Gastrocnemius medialis (tissue), 4 donors: ENCODE measurements around the gene SP140L. TPM values are rescaled to one million over a fixed set of nuclear protein-coding genes. Genes with fewer than 3 reads are reported as not detected.
"Not testable (repeated sequence)": the region's sequence is repeated elsewhere in the genome, so short reads cannot be mapped to it uniquely, and the experiment has no call there.

ENCODE experiments used
- ATAC-seq, 2 donors: fragments of 150-250 bp; one replicate each; pipeline ENCODE4 v1.9.1; 2016
- DNase-seq, 2 donors: peaks; one replicate each; pipeline ENCODE4 v3.0.0-alpha.2; 2019
- H3K27ac ChIP-seq, 4 donors: fragments of 200-600 bp; sonication (generic); 1 replicate in 1 of 4; 2 replicates in 3 of 4; pipeline ENCODE4 v1.5.1; 2016 to 2018; ENCODE audit warnings: mild to moderate bottlenecking in 2 of 4, moderate library complexity in 1 of 4
- H3K27me3 ChIP-seq, 3 donors: fragments of 200-600 bp; sonication (generic) in 2 of 3; 1 replicate in 1 of 3; 2 replicates in 2 of 3; pipeline versions ENCODE4 v1.5.1 to v1.6.0; 2016 to 2019; ENCODE audit warnings: mild to moderate bottlenecking in 1 of 3, moderate library complexity in 1 of 3
- H3K36me3 ChIP-seq, 2 donors: fragments of 200-600 bp; sonication (generic) in 1 of 2; one replicate each; pipeline ENCODE4 v1.5.1; 2017 to 2018
- H3K4me1 ChIP-seq, 2 donors: fragments of 200-600 bp; sonication (generic) in 1 of 2; one replicate each; pipeline ENCODE4 v1.5.1; 2016 to 2017; ENCODE audit warnings: mild to moderate bottlenecking in 2 of 2
- H3K4me3 ChIP-seq, 4 donors: fragments of 200-600 bp; sonication (generic) in 3 of 4; 1 replicate in 1 of 4; 2 replicates in 3 of 4; pipeline ENCODE4 v1.5.1; 2016 to 2019; ENCODE audit warnings: mild to moderate bottlenecking in 2 of 4
- H3K9me3 ChIP-seq, 3 donors: fragments of 200-600 bp; sonication (generic) in 2 of 3; 1 replicate in 1 of 3; 2 replicates in 2 of 3; pipeline ENCODE4 v1.5.1; 2016 to 2019
- CTCF ChIP-seq, 5 experiments: fragments of 450-650 bp in 3 of 5; fragments of 200-600 bp in 2 of 5; sonication (generic) in 2 of 5; IDR thresholded peaks in 4 of 5; conservative IDR thresholded peaks in 1 of 5; 1 replicate in 4 of 5; 2 replicates in 1 of 5; pipeline ENCODE4 v1.5.1; 2016 to 2019; ENCODE audit warnings: antibody characterized with exemption in 5 of 5, mild to moderate bottlenecking in 3 of 5, moderate library complexity in 3 of 5
- POLR2A ChIP-seq, 2 donors: fragments of 450-650 bp; IDR thresholded peaks; one replicate each; pipeline ENCODE4 v1.6.1; 2017; ENCODE audit warnings: antibody characterized with exemption in 2 of 2, mild to moderate bottlenecking in 2 of 2, moderate library complexity in 2 of 2
- in situ Hi-C, 4 donors: fragments of 200-750 bp; cut with MboI; loops; one replicate each; pipeline versions ENCODE4 v1.15.0 to v1.8.0; 2017; ENCODE audit warnings: low sequenced_read_pairs in 4 of 4
- intact Hi-C: fragments of 100-400 bp; cut with DNase I; formaldehyde crosslinking; loops from one replicate; pipeline ENCODE4 v1.15.1; 2023; ENCODE audit warnings: low total_unique reads
- total RNA-seq, 4 donors: library from RNA; depleted of rRNA; stranded (reverse); fragments of >200 nt; gene quantifications; one replicate each; pipeline versions ENCODE4 v1.1.0 to v1.2.3, GENCODE V29; 2016

Gene SP140L
- total RNA-seq, 4 donors from 2014 or later = 2.2 to 13.5 (median 3.8) TPM

GRCh38 chr2:230383453-230383852, 56.5 kb downstream of the SP140L start:
- H3K36me3 ChIP-seq = no peaks in the 10 kb centered on the region
- in situ Hi-C loops = no loop called here

DNA sequence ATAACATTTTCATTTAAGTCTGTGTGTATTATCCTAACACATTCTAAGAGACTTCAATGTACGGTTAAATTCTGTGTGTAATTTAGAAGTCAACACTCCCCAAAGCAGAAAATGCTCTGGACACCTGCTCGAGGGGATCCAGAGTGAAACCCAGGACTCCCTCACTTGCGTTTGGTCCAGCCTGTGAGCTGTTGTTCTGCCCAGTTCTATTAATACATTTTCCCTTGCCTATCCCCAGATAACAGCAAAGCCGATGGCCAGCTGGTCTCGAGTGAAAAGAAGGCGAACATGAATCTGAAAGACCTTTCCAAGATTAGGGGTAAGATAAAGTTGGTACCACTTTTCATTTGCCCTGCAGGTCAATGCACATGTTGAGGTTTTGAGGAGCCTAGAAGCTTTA, 58.0 kb downstream of the SP140L start:
- ATAC-seq (no peak), DNase-seq (no peak)
- no peak for TF ChIP-seq CTCF (IDR thresholded peaks at IDR 0.05 in 4 of 5, conservative IDR thresholded peaks at IDR 0.05 in 1 of 5)
- TF ChIP-seq POLR2A (IDR thresholded peaks at IDR 0.05) = no peak
- H3K27ac ChIP-seq = no peak overlapping the region
- no peak overlapping the region for H3K4me3 ChIP-seq
- H3K9me3 ChIP-seq = no peaks in the 10 kb centered on the region
- H3K36me3 ChIP-seq = no peaks in the 10 kb centered on the region
- intact Hi-C loops (no loop called here), in situ Hi-C loops (no loop called here)
- H3K27me3 ChIP-seq = no peaks in the 10 kb centered on the region
- H3K4me1 ChIP-seq = no peaks in the 10 kb centered on the region

More at GRCh38 chr2:230383453-230383852, 56.5 kb downstream of the SP140L start:
- H3K27me3 ChIP-seq = no peaks in the 10 kb centered on the region
- TF ChIP-seq CTCF (IDR thresholded peaks at IDR 0.05 in 4 of 5, conservative IDR thresholded peaks at IDR 0.05 in 1 of 5) (no peak), POLR2A (IDR thresholded peaks at IDR 0.05) (no peak)
- no peak overlapping the region for H3K27ac ChIP-seq
- no peak overlapping the region for H3K4me3 ChIP-seq
- ATAC-seq = no peak
- H3K9me3 ChIP-seq = no peaks in the 10 kb centered on the region
- no peaks in the 10 kb centered on the region for H3K4me1 ChIP-seq
- DNase-seq = no peak
- intact Hi-C loops = no loop called here

GRCh38 chr2:230394301-230394700, 67.3 kb downstream of the SP140L start:
- ATAC-seq (no peak), DNase-seq (no peak)
- no peaks in the 10 kb centered on the region for H3K36me3 ChIP-seq
- H3K4me3 ChIP-seq = no peak overlapping the region
- no peak overlapping the region for H3K27ac ChIP-seq
- no peaks in the 10 kb centered on the region for H3K27me3 ChIP-seq
- no peak for TF ChIP-seq CTCF (IDR thresholded peaks at IDR 0.05 in 4 of 5, conservative IDR thresholded peaks at IDR 0.05 in 1 of 5)
- TF ChIP-seq POLR2A (IDR thresholded peaks at IDR 0.05) = no peak
- no peaks in the 10 kb centered on the region for H3K4me1 ChIP-seq
- intact Hi-C loops (no loop called here), in situ Hi-C loops (no loop called here)
- H3K9me3 ChIP-seq = no peaks in the 10 kb centered on the region

DNA sequence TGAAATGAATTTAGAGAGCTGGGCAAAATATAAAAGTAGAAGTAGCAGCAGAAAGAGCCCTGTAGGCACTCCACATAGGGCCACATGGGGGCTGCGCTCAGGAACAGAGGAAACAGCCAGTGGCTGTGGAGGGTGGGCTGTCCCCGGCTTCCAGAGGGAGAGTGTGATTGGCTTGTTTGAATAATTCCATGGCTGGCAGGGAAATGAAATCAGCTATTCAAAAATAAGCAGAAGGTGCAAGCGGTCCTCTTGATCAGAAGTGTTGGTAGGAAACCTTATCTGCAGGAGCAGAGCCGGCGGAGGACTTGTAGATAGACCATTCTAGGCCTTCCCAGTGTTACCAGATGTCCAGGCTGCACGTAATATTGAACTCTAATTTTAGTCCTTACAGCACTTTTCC, 71.7 kb downstream of the SP140L start:
- H3K27ac ChIP-seq, intact Hi-C loops, ATAC-seq, H3K4me3 ChIP-seq, H3K27me3 ChIP-seq, H3K36me3 ChIP-seq, in situ Hi-C loops, DNase-seq, H3K9me3 ChIP-seq, H3K4me1 ChIP-seq: not testable (repeated sequence)

GRCh38 chr2:230400041-230400440, 73.0 kb downstream of the SP140L start:
- DNase-seq (no peak), ATAC-seq (no peak)
- H3K36me3 ChIP-seq = no peaks in the 10 kb centered on the region
- no peak overlapping the region for H3K4me3 ChIP-seq
- no peak for TF ChIP-seq CTCF (IDR thresholded peaks at IDR 0.05 in 4 of 5, conservative IDR thresholded peaks at IDR 0.05 in 1 of 5)
- TF ChIP-seq POLR2A (IDR thresholded peaks at IDR 0.05) = no peak
- H3K9me3 ChIP-seq = no peaks in the 10 kb centered on the region
- no peaks in the 10 kb centered on the region for H3K4me1 ChIP-seq
- H3K27ac ChIP-seq = no peak overlapping the region
- in situ Hi-C loops (no loop called here), intact Hi-C loops (no loop called here)
- H3K27me3 ChIP-seq = no peaks in the 10 kb centered on the region
